ENCODE measurements around the gene SZT2. TPM values are rescaled to one million over a fixed set of nuclear protein-coding genes. Genes with fewer than 3 reads are reported as not detected.

The SZT2 gene
- total RNA-seq, 1 donor from 2014 or later: 30.0 TPM

- no peak overlapping the region for H2AFZ ChIP-seq (ENCODE audit: low read depth, low read length)
- no peaks in the 10 kb centered on the region for H3K36me3 ChIP-seq (ENCODE audit: insufficient read depth, low read length)
- TF ChIP-seq CTCF (IDR thresholded peaks at IDR 0.05; ENCODE audit: insufficient read depth, low read depth, low read length) (no peak), EZH2 (IDR thresholded peaks at IDR 0.05; ENCODE audit: insufficient read depth, low read length) (no peak)
- H3K27me3 ChIP-seq (ENCODE audit: insufficient read depth, low read length): no peaks in the 10 kb centered on the region
- no peaks in the 10 kb centered on the region for H3K79me2 ChIP-seq (ENCODE audit: insufficient read depth, low read length)
- H3K4me3 ChIP-seq (ENCODE audit: insufficient read depth, low read depth, low read length): no peak overlapping the region
- Mint-ChIP-seq H3K9me3 (ENCODE audit: unreplicated experiment) (peaks cover 2% of the 10 kb centered on the region), H3K4me3 (ENCODE audit: unreplicated experiment) (no peak overlapping the region), H3K4me1 (ENCODE audit: low read depth, unreplicated experiment) (peaks cover 6% of the 10 kb centered on the region), H3K27me3 (ENCODE audit: low read depth, unreplicated experiment) (no peaks in the 10 kb centered on the region), H3K27ac (ENCODE audit: unreplicated experiment) (no peak overlapping the region), H3K36me3 (ENCODE audit: low read depth, unreplicated experiment) (no peaks in the 10 kb centered on the region)
- no peak overlapping the region for H3K27ac ChIP-seq (ENCODE audit: low read depth, low read length)
- H3K9me3 ChIP-seq (ENCODE audit: insufficient read depth, low read depth, low read length): no peaks in the 10 kb centered on the region
- DNase-seq (ENCODE audit: low read depth) (no peak), FAIRE-seq (no peak)
- H3K4me1 ChIP-seq (ENCODE audit: insufficient read depth, low read length): peaks cover 19% of the 10 kb centered on the region
- H3K4me2 ChIP-seq (ENCODE audit: low read length): no peak overlapping the region
- no peak overlapping the region for H3K9ac ChIP-seq (ENCODE audit: low read length)
- H4K20me1 ChIP-seq (ENCODE audit: insufficient read depth, low read length): no peaks in the 10 kb centered on the region
Measured at GRCh38 chr1:43352881-43353280, 36.8 kb upstream of the SZT2 start.

- no peaks in the 10 kb centered on the region for H3K27me3 ChIP-seq (ENCODE audit: insufficient read depth, low read length)
- H3K79me2 ChIP-seq (ENCODE audit: insufficient read depth, low read length): peaks cover 7% of the 10 kb centered on the region
- no peak overlapping the region for H3K4me3 ChIP-seq (ENCODE audit: insufficient read depth, low read depth, low read length)
- H3K9me3 Mint-ChIP-seq (ENCODE audit: unreplicated experiment): no peaks in the 10 kb centered on the region
- peaks cover 6% of the 10 kb centered on the region for H3K4me1 Mint-ChIP-seq (ENCODE audit: low read depth, unreplicated experiment)
- H2AFZ ChIP-seq (ENCODE audit: low read depth, low read length): no peak overlapping the region
- H3K36me3 ChIP-seq (ENCODE audit: insufficient read depth, low read length): no peaks in the 10 kb centered on the region
- TF ChIP-seq CTCF (IDR thresholded peaks at IDR 0.05; ENCODE audit: insufficient read depth, low read depth, low read length) (no peak), EZH2 (IDR thresholded peaks at IDR 0.05; ENCODE audit: insufficient read depth, low read length) (no peak)
- H3K4me3 Mint-ChIP-seq (ENCODE audit: unreplicated experiment): no peak overlapping the region
- no peak overlapping the region for H3K27ac Mint-ChIP-seq (ENCODE audit: unreplicated experiment)
- peaks cover 2% of the 10 kb centered on the region for H4K20me1 ChIP-seq (ENCODE audit: insufficient read depth, low read length)
- no peaks in the 10 kb centered on the region for H3K36me3 Mint-ChIP-seq (ENCODE audit: low read depth, unreplicated experiment)
- H3K4me2 ChIP-seq (ENCODE audit: low read length): no peak overlapping the region
- DNase-seq (ENCODE audit: low read depth) (no peak), FAIRE-seq (no peak)
- no peak overlapping the region for H3K27ac ChIP-seq (ENCODE audit: low read depth, low read length)
- no peaks in the 10 kb centered on the region for H3K27me3 Mint-ChIP-seq (ENCODE audit: low read depth, unreplicated experiment)
- peaks cover 17% of the 10 kb centered on the region for H3K4me1 ChIP-seq (ENCODE audit: insufficient read depth, low read length)
- H3K9ac ChIP-seq (ENCODE audit: low read length): no peak overlapping the region
- no peaks in the 10 kb centered on the region for H3K9me3 ChIP-seq (ENCODE audit: insufficient read depth, low read depth, low read length)
Measured at GRCh38 chr1:43354471-43354870, 35.2 kb upstream of the SZT2 start.

GRCh38 chr1:43354936-43355335 lies 34.8 kb upstream of the SZT2 start:
- FAIRE-seq: no peak
- Histone ChIP-seq H4K20me1 (ENCODE audit: insufficient read depth, low read length) (peaks cover 7% of the 10 kb centered on the region), H3K4me2 (ENCODE audit: low read length) (no peak overlapping the region), H3K36me3 (ENCODE audit: insufficient read depth, low read length) (peaks cover under 1% of the 10 kb centered on the region), H3K4me1 (ENCODE audit: insufficient read depth, low read length) (peaks cover 16% of the 10 kb centered on the region), H3K4me3 (ENCODE audit: insufficient read depth, low read depth, low read length) (no peak overlapping the region), H2AFZ (ENCODE audit: low read depth, low read length) (no peak overlapping the region), H3K27me3 (ENCODE audit: insufficient read depth, low read length) (no peaks in the 10 kb centered on the region), H3K9ac (ENCODE audit: low read length) (no peak overlapping the region), H3K79me2 (ENCODE audit: insufficient read depth, low read length) (peaks cover 12% of the 10 kb centered on the region), H3K27ac (ENCODE audit: low read depth, low read length) (no peak overlapping the region), H3K9me3 (ENCODE audit: insufficient read depth, low read depth, low read length) (no peaks in the 10 kb centered on the region)
- H3K4me1 Mint-ChIP-seq (ENCODE audit: low read depth, unreplicated experiment): peaks cover 3% of the 10 kb centered on the region
- no peaks in the 10 kb centered on the region for H3K27me3 Mint-ChIP-seq (ENCODE audit: low read depth, unreplicated experiment)
- TF ChIP-seq CTCF (IDR thresholded peaks at IDR 0.05; ENCODE audit: insufficient read depth, low read depth, low read length) (no peak), EZH2 (IDR thresholded peaks at IDR 0.05; ENCODE audit: insufficient read depth, low read length) (no peak)
- no peak for DNase-seq (ENCODE audit: low read depth)
- no peak overlapping the region for H3K27ac Mint-ChIP-seq (ENCODE audit: unreplicated experiment)
- H3K36me3 Mint-ChIP-seq (ENCODE audit: low read depth, unreplicated experiment): no peaks in the 10 kb centered on the region
- H3K9me3 Mint-ChIP-seq (ENCODE audit: unreplicated experiment): no peaks in the 10 kb centered on the region
- no peak overlapping the region for H3K4me3 Mint-ChIP-seq (ENCODE audit: unreplicated experiment)
